Measurements from ENCODE around the gene C1QA.

C1QA gene

GRCh38 chr1:22612671-22613571, 23.5 kb upstream of the C1QA start:
- H3K9me3 ChIP-seq (ENCODE audit: control insufficient read depth in 1 of 2, low read length in 2 of 2): no peaks in the 10 kb centered on the region
- H3K36me3 ChIP-seq (ENCODE audit: control insufficient read depth in 1 of 2, insufficient read depth in 2 of 2, low read length in 2 of 2): no peaks in the 10 kb centered on the region
- no peaks in the 10 kb centered on the region for H3K4me1 ChIP-seq (ENCODE audit: control insufficient read depth in 1 of 2, insufficient read depth in 2 of 2, low read length in 2 of 2)
- no peak overlapping the region for H3K9ac ChIP-seq (ENCODE audit: low read depth in 1 of 2, low read length in 2 of 2)
- no peak overlapping the region for H3K4me3 ChIP-seq (ENCODE audit: low read depth in 1 of 2, low read length in 2 of 2)
- H3K27ac ChIP-seq (ENCODE audit: low read depth, low read length): no peak overlapping the region
- H3K27me3 ChIP-seq (ENCODE audit: control insufficient read depth in 1 of 2, insufficient read depth in 2 of 2, low read length in 2 of 2): peaks cover 16 to 25% of the 10 kb centered on the region in 2 donors

- H3K27ac ChIP-seq (ENCODE audit: low read depth, low read length): no peak overlapping the region
- no peak overlapping the region for H3K9ac ChIP-seq (ENCODE audit: low read depth in 1 of 2, low read length in 2 of 2)
- H3K36me3 ChIP-seq (ENCODE audit: control insufficient read depth in 1 of 2, insufficient read depth in 2 of 2, low read length in 2 of 2): no peaks in the 10 kb centered on the region
- peaks cover 16 to 29% of the 10 kb centered on the region in 2 donors for H3K27me3 ChIP-seq (ENCODE audit: control insufficient read depth in 1 of 2, insufficient read depth in 2 of 2, low read length in 2 of 2)
- no peaks in the 10 kb centered on the region for H3K9me3 ChIP-seq (ENCODE audit: control insufficient read depth in 1 of 2, low read length in 2 of 2)
- H3K4me1 ChIP-seq (ENCODE audit: control insufficient read depth in 1 of 2, insufficient read depth in 2 of 2, low read length in 2 of 2): no peaks in the 10 kb centered on the region
- no peak overlapping the region for H3K4me3 ChIP-seq (ENCODE audit: low read depth in 1 of 2, low read length in 2 of 2)
These were observed 22.9 kb upstream of the C1QA start for GRCh38 chr1:22613572-22613918.

GRCh38 chr1:22613951-22614350, 22.5 kb upstream of the C1QA start:
- no peak overlapping the region for H3K4me3 ChIP-seq (ENCODE audit: low read depth in 1 of 2, low read length in 2 of 2)
- H3K27ac ChIP-seq (ENCODE audit: low read depth, low read length): no peak overlapping the region
- no peaks in the 10 kb centered on the region for H3K4me1 ChIP-seq (ENCODE audit: control insufficient read depth in 1 of 2, insufficient read depth in 2 of 2, low read length in 2 of 2)
- no peaks in the 10 kb centered on the region for H3K36me3 ChIP-seq (ENCODE audit: control insufficient read depth in 1 of 2, insufficient read depth in 2 of 2, low read length in 2 of 2)
- no peak overlapping the region for H3K9ac ChIP-seq (ENCODE audit: low read depth in 1 of 2, low read length in 2 of 2)
- no peaks in the 10 kb centered on the region for H3K9me3 ChIP-seq (ENCODE audit: control insufficient read depth in 1 of 2, low read length in 2 of 2)
- H3K27me3 ChIP-seq (ENCODE audit: control insufficient read depth in 1 of 2, insufficient read depth in 2 of 2, low read length in 2 of 2): peaks cover 15 to 30% of the 10 kb centered on the region in 2 donors

GRCh38 chr1:22615886-22616285, 20.5 kb upstream of the C1QA start:
- H3K36me3 ChIP-seq (ENCODE audit: control insufficient read depth in 1 of 2, insufficient read depth in 2 of 2, low read length in 2 of 2): no peaks in the 10 kb centered on the region
- no peaks in the 10 kb centered on the region for H3K4me1 ChIP-seq (ENCODE audit: control insufficient read depth in 1 of 2, insufficient read depth in 2 of 2, low read length in 2 of 2)
- H3K9ac ChIP-seq (ENCODE audit: low read depth in 1 of 2, low read length in 2 of 2): no peak overlapping the region
- no peaks in the 10 kb centered on the region for H3K9me3 ChIP-seq (ENCODE audit: control insufficient read depth in 1 of 2, low read length in 2 of 2)
- peaks cover 21 to 38% of the 10 kb centered on the region in 2 donors for H3K27me3 ChIP-seq (ENCODE audit: control insufficient read depth in 1 of 2, insufficient read depth in 2 of 2, low read length in 2 of 2)
- no peak overlapping the region for H3K4me3 ChIP-seq (ENCODE audit: low read depth in 1 of 2, low read length in 2 of 2)
- no peak overlapping the region for H3K27ac ChIP-seq (ENCODE audit: low read depth, low read length)

DNA sequence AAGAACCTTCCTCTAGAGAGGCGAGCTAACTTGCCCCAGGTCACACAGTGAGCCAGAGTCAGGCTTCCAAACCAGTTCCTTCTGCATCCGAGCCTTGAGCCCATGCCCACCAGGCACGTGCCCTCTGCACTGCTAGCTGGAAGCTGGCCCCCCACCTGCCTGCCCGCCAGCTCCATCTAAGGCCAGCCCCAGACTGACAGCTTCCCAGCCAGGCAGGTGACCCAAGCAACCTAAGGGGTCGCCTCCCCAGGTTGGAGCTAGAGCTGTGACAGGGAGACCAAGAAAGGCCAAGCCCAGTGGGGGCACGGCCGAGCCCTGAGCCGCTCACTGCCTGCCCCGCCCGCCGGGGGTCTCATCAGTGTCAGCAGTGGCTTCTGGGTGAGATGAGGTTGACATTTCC, 19.9 kb upstream of the C1QA start:
- Histone ChIP-seq H3K27ac (ENCODE audit: low read depth, low read length) (no peak overlapping the region), H3K27me3 (ENCODE audit: control insufficient read depth in 1 of 2, insufficient read depth in 2 of 2, low read length in 2 of 2) (peaks cover 21 to 40% of the 10 kb centered on the region in 2 donors), H3K4me3 (ENCODE audit: low read depth in 1 of 2, low read length in 2 of 2) (no peak overlapping the region), H3K36me3 (ENCODE audit: control insufficient read depth in 1 of 2, insufficient read depth in 2 of 2, low read length in 2 of 2) (no peaks in the 10 kb centered on the region), H3K4me1 (ENCODE audit: control insufficient read depth in 1 of 2, insufficient read depth in 2 of 2, low read length in 2 of 2) (no peaks in the 10 kb centered on the region), H3K9ac (ENCODE audit: low read depth in 1 of 2, low read length in 2 of 2) (no peak overlapping the region), H3K9me3 (ENCODE audit: control insufficient read depth in 1 of 2, low read length in 2 of 2) (no peaks in the 10 kb centered on the region)

- no peaks in the 10 kb centered on the region for H3K36me3 ChIP-seq (ENCODE audit: control insufficient read depth in 1 of 2, insufficient read depth in 2 of 2, low read length in 2 of 2)
- no peak overlapping the region for H3K9ac ChIP-seq (ENCODE audit: low read depth in 1 of 2, low read length in 2 of 2)
- H3K4me3 ChIP-seq (ENCODE audit: low read depth in 1 of 2, low read length in 2 of 2): no peak overlapping the region
- H3K4me1 ChIP-seq (ENCODE audit: control insufficient read depth in 1 of 2, insufficient read depth in 2 of 2, low read length in 2 of 2): no peaks in the 10 kb centered on the region
- H3K27ac ChIP-seq (ENCODE audit: low read depth, low read length): no peak overlapping the region
- peaks cover 21 to 45% of the 10 kb centered on the region in 2 donors for H3K27me3 ChIP-seq (ENCODE audit: control insufficient read depth in 1 of 2, insufficient read depth in 2 of 2, low read length in 2 of 2)
- H3K9me3 ChIP-seq (ENCODE audit: control insufficient read depth in 1 of 2, low read length in 2 of 2): no peaks in the 10 kb centered on the region
These were observed 18.4 kb upstream of the C1QA start for GRCh38 chr1:22618056-22618455.

- H3K4me3 ChIP-seq (ENCODE audit: low read depth in 1 of 2, low read length in 2 of 2): no peak overlapping the region
- no peaks in the 10 kb centered on the region for H3K36me3 ChIP-seq (ENCODE audit: control insufficient read depth in 1 of 2, insufficient read depth in 2 of 2, low read length in 2 of 2)
- no peaks in the 10 kb centered on the region for H3K4me1 ChIP-seq (ENCODE audit: control insufficient read depth in 1 of 2, insufficient read depth in 2 of 2, low read length in 2 of 2)
- H3K9ac ChIP-seq (ENCODE audit: low read depth in 1 of 2, low read length in 2 of 2): no peak overlapping the region
- H3K27ac ChIP-seq (ENCODE audit: low read depth, low read length): no peak overlapping the region
- no peaks in the 10 kb centered on the region for H3K9me3 ChIP-seq (ENCODE audit: control insufficient read depth in 1 of 2, low read length in 2 of 2)
- peaks cover 21 to 48% of the 10 kb centered on the region in 2 donors for H3K27me3 ChIP-seq (ENCODE audit: control insufficient read depth in 1 of 2, insufficient read depth in 2 of 2, low read length in 2 of 2)
These were observed 17.2 kb upstream of the C1QA start for GRCh38 chr1:22619252-22619651.

DNA sequence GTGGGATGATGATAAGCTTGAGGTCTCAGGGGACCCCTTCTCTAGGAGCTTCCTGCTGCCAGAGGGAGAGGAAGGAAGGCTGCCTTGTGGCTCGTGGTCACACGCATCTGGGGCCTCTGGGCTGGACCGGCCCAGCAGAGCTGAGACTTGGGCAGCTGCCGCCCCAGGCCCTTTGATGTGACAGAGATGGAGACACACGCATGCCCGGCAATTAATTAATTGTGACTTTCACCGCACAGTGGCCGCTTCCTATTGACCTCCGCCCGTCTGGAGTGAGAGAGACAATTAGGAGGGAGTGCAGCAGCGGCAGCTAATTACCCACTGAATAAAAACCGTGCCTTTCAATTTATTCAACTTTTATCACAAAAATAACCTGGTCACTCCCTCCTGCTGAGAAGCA, 16.6 kb upstream of the C1QA start:
- Histone ChIP-seq H3K27me3 (ENCODE audit: control insufficient read depth in 1 of 2, insufficient read depth in 2 of 2, low read length in 2 of 2) (peaks cover 21 to 46% of the 10 kb centered on the region in 2 donors), H3K4me1 (ENCODE audit: control insufficient read depth in 1 of 2, insufficient read depth in 2 of 2, low read length in 2 of 2) (no peaks in the 10 kb centered on the region), H3K4me3 (ENCODE audit: low read depth in 1 of 2, low read length in 2 of 2) (no peak overlapping the region), H3K36me3 (ENCODE audit: control insufficient read depth in 1 of 2, insufficient read depth in 2 of 2, low read length in 2 of 2) (no peaks in the 10 kb centered on the region), H3K27ac (ENCODE audit: low read depth, low read length) (no peak overlapping the region), H3K9ac (ENCODE audit: low read depth in 1 of 2, low read length in 2 of 2) (no peak overlapping the region), H3K9me3 (ENCODE audit: control insufficient read depth in 1 of 2, low read length in 2 of 2) (no peaks in the 10 kb centered on the region)

DNA sequence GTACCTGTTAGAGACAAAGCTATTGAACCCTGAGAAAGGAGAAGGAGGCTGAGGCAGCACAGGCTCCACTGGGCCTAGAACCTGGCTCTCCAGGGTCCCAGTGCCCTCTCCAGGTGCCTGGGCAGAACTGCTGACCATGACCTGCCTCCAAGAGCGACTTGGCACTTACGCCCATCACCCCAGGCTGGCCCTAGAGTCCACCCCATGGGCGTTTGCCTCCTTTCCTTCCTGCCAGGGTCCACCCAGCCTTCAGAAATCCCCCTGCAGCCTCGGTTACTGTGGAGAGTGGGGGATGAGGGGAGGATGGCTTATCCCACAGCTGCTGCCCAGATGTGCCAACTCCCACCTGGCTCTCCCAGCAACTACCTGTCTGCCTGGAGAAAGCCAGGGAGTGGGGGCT, 14.7 kb upstream of the C1QA start:
- Histone ChIP-seq H3K9ac (ENCODE audit: low read depth in 1 of 2, low read length in 2 of 2) (no peak overlapping the region), H3K36me3 (ENCODE audit: control insufficient read depth in 1 of 2, insufficient read depth in 2 of 2, low read length in 2 of 2) (no peaks in the 10 kb centered on the region), H3K9me3 (ENCODE audit: control insufficient read depth in 1 of 2, low read length in 2 of 2) (no peaks in the 10 kb centered on the region), H3K27me3 (ENCODE audit: control insufficient read depth in 1 of 2, insufficient read depth in 2 of 2, low read length in 2 of 2) (peaks cover 35 to 36% of the 10 kb centered on the region in 2 donors), H3K27ac (ENCODE audit: low read depth, low read length) (no peak overlapping the region), H3K4me3 (ENCODE audit: low read depth in 1 of 2, low read length in 2 of 2) (no peak overlapping the region), H3K4me1 (ENCODE audit: control insufficient read depth in 1 of 2, insufficient read depth in 2 of 2, low read length in 2 of 2) (no peaks in the 10 kb centered on the region)

GRCh38 chr1:22625262-22625925, 11.0 kb upstream of the C1QA start:
- Histone ChIP-seq H3K4me1 (ENCODE audit: control insufficient read depth in 1 of 2, insufficient read depth in 2 of 2, low read length in 2 of 2) (peaks cover 0 to 3% of the 10 kb centered on the region in 2 donors), H3K9ac (ENCODE audit: low read depth in 1 of 2, low read length in 2 of 2) (no peak overlapping the region), H3K27me3 (ENCODE audit: control insufficient read depth in 1 of 2, insufficient read depth in 2 of 2, low read length in 2 of 2) (peaks cover 15 to 23% of the 10 kb centered on the region in 2 donors), H3K36me3 (ENCODE audit: control insufficient read depth in 1 of 2, insufficient read depth in 2 of 2, low read length in 2 of 2) (no peaks in the 10 kb centered on the region), H3K9me3 (ENCODE audit: control insufficient read depth in 1 of 2, low read length in 2 of 2) (no peaks in the 10 kb centered on the region), H3K27ac (ENCODE audit: low read depth, low read length) (no peak overlapping the region), H3K4me3 (ENCODE audit: low read depth in 1 of 2, low read length in 2 of 2) (no peak overlapping the region)

Data from duodenal mucosa (tissue), 2 donors.